Measurements from ENCODE around the gene MRPL36.

GRCh38 chr5:1801222-1801966 is 1.8 kb upstream of the MRPL36 start, which contains the start of gene NDUFS6:
- TF ChIP-seq CTCF (IDR thresholded peaks at IDR 0.05) = peak in 1 of 6 experiments; percentile 9
- TF ChIP-seq POLR2A (IDR thresholded peaks at IDR 0.05) = peak in 2 of 4 donors; percentile 24 to 72
